ENCODE data around the gene FIG4.
"Not testable (repeated sequence)": the region's sequence is repeated elsewhere in the genome, so short reads cannot be mapped to it uniquely, and the experiment has no call there.

FIG4 gene

DNA sequence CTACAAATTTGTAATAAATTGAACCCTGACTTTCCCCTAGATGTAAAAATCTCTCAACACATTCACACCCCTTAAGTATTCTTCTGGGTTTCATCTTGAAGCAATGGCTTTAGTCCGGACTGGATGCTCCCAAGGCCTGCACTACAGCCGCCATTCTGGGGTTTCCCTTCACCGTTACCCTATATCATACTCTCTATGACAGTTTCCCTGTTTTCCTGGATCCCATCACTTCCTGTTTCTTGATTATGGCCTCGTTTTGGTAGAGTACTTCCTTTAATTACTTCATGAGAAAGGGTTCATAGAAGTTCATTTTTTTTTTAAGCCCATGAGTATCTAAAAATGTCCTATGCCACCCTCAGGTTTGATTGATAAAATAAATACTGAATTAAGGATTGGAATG lies 11.7 kb downstream of the FIG4 start:
- DNase-seq (ENCODE audit: low spot score) = no peak

DNA sequence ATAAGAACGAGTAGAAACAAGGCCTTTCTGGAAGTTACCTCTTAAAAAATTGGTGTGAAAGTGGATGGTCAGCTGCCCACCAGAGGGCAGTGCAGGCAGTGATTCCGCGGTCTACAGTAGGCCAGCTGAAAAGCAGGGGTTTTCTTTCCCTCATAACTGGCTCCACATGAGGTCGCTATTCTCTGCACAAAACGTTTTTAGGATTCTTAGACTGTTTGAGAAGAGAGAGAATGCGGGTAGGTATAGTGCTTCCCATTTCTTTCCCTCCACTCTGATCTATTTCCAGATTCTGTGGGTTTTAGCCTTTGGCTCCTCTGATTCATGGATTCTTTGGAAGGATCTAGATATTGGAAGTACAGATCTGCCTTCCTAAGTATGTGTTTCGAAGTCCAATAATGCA lies 14.2 kb downstream of the FIG4 start:
- peak; percentile 81 for DNase-seq (ENCODE audit: low spot score)

DNA sequence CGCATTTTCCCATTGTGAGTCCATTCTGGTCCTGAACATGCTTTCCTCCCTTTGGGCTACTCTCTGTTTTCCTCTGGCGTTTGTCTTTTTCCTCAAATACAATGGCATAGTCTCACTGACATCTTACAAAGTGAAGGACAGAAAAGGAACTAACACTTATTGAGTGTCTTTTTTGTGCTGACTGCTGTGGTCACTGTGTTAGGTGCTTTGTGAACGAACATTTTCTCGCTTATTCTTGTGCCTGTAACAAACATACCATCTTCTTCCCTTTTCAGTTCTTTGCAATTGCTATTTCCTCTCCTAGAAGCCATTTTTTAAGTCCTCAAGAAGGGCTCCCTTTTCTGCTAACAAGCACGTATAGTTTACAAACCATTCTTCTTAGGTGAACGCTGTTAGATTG lies 15.4 kb downstream of the FIG4 start:
- DNase-seq (ENCODE audit: low spot score) = no peak

DNA sequence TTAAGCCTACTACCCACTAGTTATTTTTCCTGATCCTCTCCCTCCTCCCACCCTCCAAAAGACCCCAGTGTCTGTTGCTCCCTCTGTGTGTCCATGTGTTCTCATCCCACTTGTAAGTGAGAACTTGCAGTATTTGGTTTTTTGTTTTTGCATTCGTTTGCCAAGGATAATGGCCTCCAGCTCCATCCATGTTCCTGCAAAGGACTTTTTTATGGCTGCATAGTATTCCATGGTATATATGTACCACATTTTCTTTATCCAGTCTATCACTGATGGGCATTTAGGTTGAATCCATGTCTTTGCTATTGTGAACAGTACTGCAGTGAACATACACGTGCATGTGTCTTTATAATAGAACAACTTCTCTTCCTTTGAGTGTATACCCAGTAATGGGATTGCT lies 17.0 kb downstream of the FIG4 start:
- DNase-seq (ENCODE audit: low spot score) = not testable (repeated sequence)

DNA sequence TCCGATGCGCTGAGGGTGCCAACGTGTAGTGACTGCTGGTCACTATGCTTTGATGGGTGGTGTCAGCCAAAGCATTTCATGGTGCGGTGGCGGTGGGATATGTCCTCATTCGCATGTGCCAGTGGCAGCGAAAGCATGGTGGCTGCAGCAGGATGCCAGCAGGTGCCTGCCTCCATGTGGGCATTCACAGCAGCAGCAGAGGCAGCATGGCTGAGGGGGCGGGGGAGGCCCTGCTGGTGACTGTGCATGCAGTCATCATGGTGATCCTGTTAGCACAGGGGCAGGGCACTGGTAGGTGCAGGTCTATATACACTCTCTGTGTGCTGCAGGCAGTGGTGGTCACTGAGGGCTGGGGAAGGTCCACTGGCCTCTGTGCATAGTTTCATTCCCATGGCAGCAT lies 22.0 kb downstream of the FIG4 start:
- no peak for DNase-seq (ENCODE audit: low spot score)

DNA sequence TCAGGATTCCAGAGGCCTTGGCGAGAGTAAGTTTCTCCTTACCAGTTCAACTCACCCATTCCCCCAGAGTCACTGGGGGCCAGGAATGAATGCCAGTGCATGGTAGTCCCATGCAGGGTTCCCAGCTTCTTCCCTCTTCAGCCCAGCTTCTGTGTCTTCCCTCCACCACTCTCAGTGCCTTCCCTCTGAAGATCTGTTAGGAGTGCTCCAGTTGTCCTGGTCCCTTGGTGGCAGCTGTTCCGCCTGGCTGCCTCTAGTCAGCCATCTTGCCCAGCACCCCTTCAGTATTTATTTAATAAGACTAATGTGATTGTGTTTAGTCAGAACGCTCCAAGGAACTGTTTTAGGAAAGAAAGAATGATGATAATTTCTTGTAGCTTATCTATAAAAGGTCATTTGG lies 23.1 kb downstream of the FIG4 start:
- DNase-seq (ENCODE audit: low spot score) = no peak

DNA sequence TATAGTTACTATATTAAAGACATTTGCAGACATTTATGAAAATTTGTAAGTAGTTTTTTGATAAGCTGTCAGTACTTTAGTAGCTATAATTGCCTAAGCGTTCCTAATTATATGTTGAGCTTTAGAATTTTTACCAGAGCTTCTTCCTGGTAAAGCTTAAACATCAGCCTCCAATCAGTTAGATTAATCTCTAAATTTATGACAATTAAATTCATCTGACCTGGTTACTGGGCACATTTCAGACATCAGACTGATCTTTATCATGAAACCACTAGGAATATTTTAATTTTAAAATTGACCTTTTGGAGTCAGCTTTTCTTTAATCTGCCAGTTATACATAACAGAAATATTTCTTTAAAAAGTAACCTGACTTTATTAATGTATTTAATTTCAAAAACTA lies 23.5 kb downstream of the FIG4 start:
- DNase-seq (ENCODE audit: low spot score) = no peak

DNA sequence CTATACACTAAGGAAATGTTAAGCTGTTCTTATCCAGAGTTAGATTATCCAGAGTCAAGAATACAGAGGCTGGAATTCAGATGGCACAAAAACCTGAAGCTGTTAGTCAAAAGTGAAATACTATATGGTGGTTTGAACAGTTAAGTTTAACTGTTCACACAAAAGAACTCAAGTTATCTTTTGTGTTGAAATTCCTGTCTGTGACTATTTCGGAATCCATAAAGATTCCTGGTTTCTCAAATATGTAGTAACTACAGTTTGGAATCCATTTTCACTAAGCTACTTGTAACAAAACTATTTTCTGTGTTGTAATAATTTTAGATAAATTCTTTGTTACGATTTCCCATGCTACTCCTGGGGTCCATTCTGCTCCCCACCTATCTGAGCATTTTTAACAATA lies 24.5 kb downstream of the FIG4 start:
- DNase-seq (ENCODE audit: low spot score) = no peak

DNA sequence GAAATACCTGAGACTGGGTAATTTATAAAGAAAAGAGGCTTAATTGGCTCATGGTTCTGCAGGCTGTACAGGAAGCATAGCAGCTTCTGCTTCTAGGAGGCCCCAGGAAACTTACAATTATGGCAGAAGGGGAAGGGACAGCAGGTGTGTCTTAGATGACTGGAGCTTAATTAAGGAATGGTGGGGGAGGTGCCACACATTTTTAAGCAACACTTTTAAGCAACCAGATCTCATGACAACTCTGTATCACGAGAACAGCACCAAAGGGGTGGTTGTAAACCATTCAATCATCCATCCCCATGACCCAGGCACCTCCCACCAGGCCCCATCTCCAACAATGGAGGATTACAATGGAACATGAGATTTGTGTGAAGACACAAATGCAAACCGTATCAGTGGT lies 26.9 kb downstream of the FIG4 start:
- DNase-seq (ENCODE audit: low spot score) = no peak

DNA sequence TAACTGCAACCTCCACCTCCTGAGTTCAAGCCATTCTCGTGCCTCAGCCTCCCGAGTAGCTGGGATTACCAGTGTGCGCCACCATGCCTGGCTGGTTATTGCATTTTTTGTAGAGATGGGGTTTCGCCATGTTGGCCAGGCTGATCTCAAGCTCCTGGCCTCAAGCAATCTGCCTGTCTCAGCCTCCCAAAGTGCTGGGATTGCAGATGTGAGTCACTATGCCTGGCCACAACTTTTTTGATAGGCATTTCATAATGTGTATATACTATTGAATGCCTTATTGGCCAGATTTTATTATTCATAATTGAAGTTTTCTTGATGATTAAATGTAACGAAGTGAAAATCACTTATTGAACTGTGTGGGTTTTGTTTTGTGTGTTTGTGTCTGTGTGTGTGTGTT lies 27.9 kb downstream of the FIG4 start:
- DNase-seq (ENCODE audit: low spot score) = no peak

DNA sequence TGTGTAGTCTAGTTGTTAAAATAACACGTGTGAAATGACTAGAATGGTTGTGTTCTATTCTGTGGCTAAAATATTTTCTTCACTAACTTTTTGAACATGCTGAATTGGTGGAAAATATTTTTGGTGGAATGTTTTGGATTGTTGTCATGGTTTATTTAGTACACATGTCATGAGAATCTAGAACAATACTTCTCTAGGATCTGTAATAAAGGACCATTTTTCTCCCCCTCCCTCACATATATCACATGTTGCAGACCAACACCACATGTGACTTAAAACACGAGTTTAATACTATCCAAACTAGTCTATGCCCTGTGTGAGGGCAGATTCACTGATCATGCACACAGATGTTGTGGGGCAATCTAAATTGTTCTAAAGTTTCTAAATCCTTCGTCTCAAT lies 29.2 kb downstream of the FIG4 start:
- DNase-seq (ENCODE audit: low spot score) = no peak

DNA sequence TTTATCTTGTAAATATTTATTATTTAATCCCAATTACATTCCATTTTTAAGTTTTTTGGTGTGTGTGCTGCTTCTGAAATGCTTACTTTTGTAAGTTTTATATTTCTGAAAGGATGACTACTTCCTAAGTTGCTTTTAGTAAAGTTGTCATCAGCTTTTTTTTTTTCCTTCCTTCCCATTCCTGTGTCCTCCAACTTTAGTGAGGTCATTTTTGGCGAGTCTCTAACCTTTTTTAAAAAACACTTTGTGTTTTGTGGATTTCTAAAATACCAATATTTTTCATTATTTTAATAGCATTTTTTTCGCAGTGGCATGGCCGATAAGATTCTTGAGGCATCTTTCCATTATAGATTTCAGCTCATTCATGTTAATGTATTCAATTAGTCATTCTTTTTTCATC lies 30.9 kb downstream of the FIG4 start:
- DNase-seq (ENCODE audit: low spot score) = no peak

DNA sequence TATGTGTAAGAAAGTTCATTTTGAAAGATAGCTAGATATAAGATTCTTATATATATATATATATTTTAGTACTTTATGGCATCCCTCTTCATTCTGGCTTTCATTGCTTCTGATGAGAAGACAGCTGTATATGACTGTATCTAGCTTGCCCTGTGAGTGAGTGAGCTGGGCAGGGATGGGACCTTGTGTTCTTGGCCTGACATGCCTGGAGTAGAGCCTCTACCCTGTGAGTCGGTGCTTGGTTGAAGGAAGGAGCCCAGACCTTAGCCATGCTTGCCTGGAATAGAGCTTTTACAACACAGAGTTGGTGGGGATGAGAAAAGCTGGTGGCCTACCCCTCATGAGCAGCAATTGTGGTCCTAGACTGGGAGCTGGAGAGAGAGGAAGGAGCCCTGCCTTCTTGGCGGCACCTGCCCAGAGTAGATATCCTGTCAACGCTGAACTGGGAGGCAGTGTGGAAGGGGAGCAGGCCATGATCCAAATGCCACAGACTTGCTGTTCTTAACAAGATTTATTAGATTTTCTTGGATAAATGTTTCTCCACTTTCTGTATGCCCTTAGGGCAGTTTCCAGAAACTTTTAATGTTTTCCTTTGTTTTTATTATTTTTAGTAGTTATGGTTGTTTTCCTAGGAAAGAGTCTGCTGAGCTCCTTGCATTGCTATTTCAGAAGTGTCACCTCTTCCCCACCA lies 31.6 kb downstream of the FIG4 start:
- DNase-seq (ENCODE audit: low spot score) = no peak

DNA sequence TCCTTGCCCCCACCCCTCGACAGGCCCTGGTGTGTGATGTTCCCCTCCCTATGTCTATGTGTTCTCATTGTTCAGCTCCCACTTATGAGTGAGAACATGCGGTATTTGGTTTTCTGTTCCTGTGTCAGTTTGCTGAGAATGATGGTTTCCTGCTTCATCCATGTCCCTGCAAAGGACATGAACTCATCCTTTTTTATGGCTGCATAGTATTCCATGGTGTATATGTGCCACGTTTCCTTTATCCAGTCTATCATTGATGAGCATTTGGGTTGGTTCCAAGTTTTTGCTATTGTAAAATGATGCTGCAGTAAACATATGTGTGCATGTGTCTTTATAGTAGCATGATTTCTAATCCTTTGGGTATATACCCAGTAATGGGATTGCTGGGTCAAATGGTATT lies 34.2 kb downstream of the FIG4 start:
- not testable (repeated sequence) for DNase-seq (ENCODE audit: low spot score)

DNA sequence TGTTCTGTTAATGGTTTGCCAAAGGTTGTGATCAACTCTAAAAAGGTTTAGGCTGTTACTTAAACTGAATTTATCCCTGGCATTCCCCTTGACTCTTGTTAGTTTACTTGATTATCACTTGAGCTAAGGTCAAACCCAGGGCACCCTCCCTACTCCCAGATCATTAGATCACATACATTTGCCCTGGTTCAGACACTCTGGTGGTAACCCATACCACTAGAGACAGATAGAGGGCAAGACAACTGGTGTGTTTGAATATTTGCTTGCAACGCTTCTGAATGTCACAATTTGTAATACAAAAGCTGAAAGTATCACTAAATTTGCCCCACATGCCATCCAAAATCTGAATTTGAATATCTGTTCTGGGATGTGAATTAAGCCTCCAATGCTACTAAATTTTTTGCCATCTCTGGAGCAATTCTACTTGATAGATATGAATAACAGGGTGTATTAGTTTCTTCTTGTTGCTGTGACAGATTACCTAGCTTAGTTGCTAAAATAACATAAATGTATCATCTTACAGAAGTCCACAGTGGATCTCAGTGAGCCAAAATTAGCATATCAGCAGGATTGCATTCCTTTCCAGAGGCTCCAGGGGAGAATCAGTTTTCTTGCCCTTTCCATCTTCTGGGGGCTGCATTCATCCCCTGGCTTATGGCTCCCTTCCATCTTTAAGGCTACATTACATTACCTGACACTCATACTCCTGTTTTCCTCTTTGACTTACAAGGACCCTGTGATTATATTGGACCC lies 45.4 kb downstream of the FIG4 start:
- no peak for DNase-seq (ENCODE audit: low spot score)

DNA sequence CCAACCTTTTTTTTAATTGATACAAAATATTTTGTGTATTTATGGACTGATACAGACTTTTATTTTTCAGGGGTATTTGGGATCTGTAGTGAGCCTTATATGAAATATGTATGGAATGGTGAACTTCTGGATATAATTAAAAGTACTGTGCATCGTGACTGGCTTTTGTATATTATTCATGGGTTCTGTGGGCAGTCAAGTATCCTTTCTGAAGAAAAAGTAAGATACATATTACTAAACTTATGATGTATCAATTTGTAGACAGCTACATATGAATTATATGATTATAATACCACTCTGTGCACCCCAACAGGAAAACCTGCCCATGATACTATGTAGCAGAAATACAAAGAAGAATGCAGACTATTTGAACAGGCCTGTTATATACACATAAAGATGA lies 47.2 kb downstream of the FIG4 start:
- no peak for DNase-seq (ENCODE audit: low spot score)

DNA sequence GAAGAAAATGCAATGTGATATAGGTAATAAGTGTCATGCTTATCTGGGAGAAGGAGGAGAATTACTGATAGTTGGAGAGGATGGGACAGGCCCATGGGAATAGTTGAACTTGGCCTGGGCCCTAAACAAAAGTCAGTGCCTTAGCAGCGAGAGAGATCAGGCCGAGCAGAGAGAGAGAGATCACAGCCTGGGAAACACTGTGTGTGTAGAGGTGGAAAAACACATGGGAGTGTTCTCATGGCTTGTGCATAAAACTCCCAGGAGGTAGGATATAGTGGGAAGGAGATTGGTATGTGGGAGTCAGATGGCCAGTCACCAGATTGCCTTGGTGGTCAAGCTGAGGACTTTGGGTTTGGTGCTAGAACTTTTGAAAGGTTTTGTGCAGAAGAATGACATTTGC lies 47.6 kb downstream of the FIG4 start:
- DNase-seq (ENCODE audit: low spot score) = no peak

DNA sequence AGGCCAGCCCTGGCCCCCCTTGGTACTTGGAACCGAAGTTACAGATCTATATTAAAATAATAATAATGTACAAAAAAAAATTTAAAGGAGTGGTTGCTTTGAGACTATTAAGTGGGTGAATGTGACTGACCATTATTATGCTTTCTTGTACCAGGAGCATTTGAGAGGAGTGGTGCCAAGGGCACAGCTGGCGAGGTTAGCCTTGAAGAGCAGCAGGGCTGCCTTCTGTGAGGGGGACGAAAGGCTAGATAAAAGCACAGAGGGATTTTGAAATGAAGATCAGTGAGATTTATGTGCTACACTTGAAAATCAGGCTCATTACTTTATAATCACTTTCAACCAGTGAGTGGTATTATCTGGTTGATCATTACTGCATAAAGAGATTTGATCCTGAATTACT lies 48.6 kb downstream of the FIG4 start:
- DNase-seq (ENCODE audit: low spot score) = no peak

DNA sequence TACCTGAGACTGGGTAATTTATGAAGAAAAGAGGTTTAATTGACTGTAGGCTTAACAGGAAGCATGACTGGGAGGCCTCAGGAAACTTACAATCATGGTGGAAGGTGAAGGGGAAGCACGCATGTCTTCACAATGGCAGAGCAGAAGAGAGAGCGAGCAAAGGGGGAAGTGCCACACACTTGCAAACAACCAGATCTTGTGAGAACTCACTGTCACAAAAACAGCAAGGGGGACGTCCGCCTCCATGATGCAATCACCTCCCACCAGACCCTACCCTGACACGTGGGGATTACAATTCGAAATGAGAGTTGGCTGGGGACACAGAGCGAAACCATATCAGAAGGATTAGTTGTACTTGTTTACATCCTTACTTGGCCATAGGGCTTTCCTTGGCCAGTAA lies 49.7 kb downstream of the FIG4 start:
- no peak for DNase-seq (ENCODE audit: low spot score)

DNA sequence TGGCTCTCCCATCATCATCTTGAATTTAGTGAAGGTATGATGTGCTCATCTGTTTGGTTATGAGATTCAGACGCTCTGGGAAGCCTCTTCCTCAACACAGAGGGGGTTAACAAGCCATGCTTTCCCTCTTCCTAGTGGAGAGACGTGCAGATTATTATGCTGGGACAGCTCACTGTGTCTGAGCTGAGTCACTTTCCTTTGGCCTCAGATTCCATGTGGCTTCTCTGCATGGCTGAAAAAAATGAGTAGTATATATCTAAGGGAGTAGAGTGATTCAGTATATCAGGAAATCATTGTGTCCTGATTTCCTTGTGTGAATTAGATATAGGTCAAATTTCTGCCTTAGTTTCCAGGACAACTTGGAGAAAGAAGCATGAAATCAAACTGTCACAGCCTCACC lies 52.6 kb downstream of the FIG4 start:
- DNase-seq (ENCODE audit: low spot score) = no peak

DNA sequence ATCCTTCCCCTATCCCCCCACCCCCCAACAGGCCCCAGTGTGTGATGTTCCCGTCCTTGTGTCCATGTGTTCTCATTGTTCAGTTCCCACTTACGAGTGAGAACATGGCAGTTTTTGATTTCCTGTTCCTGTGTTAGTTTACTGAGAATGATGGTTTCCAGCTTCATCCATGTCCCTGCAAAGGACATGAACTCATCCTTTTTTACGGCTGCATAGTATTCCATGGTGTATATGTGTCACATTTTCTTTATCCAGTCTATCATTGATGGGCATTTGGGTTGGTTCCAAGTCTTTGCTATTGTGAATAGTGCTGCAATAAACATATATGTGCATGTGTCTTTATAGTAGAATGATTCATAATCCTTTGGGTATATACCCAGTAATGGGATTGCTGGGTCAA lies 53.7 kb downstream of the FIG4 start:
- not testable (repeated sequence) for DNase-seq (ENCODE audit: low spot score)

DNA sequence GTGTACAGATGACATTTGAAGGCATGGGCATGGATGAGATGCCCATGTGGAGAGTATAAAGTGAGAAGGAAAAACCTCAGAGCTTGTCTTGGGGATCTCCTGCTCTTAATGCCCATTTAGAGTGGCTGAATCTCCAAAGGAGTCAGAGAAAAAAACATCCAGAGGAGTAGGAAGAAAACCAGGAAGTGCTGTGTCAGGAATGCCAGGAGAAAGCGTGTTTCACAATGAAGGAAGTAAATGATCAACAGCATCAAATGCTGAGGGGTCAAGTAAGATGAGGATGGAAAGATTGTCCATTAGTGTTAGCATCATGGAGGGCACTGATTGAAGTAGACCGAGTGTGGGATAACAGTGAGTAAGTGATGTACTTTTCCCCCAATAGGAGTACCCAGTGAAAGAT lies 56.1 kb downstream of the FIG4 start:
- DNase-seq (ENCODE audit: low spot score) = no peak

DNA sequence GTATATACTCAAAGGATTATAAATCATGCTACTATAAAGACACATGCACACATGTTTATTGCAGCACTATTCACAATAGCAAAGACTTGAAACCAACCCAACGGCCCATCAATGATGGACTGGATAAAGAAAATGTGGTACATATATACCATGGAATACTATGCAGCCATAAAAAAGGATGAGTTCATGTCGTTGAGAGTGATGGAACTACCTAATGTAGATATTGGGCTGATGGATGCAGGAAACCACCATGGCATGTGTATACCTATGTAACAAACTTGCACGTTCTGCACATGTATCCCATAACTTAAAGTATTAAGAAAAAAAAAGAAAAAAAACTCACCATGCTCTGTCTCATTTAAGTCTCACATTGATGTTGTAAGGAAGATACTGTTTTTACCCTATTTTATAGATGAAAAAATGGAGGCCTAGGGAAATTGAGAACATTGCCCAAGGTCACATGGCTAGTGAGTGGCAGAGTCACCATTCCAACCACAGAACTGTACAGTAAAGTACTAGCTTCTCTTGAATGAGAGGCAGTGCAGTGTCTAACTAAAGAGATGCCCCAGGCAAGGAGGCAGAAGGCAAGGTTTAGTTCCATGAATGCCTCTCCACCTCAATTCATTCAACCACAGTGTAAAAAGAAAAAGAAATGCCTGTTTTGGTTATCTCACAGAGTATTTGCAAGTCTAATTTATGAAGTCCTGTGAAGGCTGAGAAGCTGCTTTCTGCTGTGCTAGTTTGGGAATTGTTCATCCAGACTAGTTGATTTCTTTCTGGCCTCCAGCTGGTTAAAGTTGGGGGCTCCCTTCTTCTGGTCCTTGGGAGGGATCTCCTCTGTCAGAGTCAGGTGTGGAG lies 68.2 kb downstream of the FIG4 start:
- no peak for DNase-seq (ENCODE audit: low spot score)
